H4 (cell line): ENCODE measurements around the gene PTCH2. TPM values are rescaled to one million over a fixed set of nuclear protein-coding genes. Genes with fewer than 3 reads are reported as not detected.
A peak's percentile ranks its signal among the peaks of the same experiment; 100 is the strongest.
"Not testable (repeated sequence)": the region's sequence is repeated elsewhere in the genome, so short reads cannot be mapped to it uniquely, and the experiment has no call there.

ENCODE experiments used
- DNase-seq: peaks from one replicate; pipeline ENCODE4 v3.0.0-alpha.2; 2015; ENCODE audit warnings: low spot score
- total RNA-seq: library from RNA; depleted of rRNA; stranded (reverse); fragments of >200 nt; shearing (Covaris generic); gene quantifications from 2 replicates; pipeline ENCODE4 v1.2.3, GENCODE V29; 2014

Gene PTCH2
- total RNA-seq, 1 experiment from 2014 or later = 0.10 TPM

- no peak for DNase-seq
Measured at GRCh38 chr1:44803312-44804095, 39.5 kb downstream of the PTCH2 start.

DNA sequence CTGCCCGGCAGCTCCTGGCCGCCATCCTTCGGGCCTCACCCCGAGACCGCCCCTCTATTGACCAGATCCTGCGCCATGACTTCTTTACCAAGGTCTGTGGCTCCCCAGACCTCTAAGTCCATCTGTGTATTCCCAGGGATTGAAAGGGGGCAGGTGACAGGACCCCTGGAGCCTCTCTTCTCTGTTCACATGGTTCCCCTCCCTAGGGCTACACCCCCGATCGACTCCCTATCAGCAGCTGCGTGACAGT lies 40.1 kb downstream of the PTCH2 start:
- no peak for DNase-seq

GRCh38 chr1:44802306-44803061 lies 40.6 kb downstream of the PTCH2 start:
- no peak for DNase-seq

DNA sequence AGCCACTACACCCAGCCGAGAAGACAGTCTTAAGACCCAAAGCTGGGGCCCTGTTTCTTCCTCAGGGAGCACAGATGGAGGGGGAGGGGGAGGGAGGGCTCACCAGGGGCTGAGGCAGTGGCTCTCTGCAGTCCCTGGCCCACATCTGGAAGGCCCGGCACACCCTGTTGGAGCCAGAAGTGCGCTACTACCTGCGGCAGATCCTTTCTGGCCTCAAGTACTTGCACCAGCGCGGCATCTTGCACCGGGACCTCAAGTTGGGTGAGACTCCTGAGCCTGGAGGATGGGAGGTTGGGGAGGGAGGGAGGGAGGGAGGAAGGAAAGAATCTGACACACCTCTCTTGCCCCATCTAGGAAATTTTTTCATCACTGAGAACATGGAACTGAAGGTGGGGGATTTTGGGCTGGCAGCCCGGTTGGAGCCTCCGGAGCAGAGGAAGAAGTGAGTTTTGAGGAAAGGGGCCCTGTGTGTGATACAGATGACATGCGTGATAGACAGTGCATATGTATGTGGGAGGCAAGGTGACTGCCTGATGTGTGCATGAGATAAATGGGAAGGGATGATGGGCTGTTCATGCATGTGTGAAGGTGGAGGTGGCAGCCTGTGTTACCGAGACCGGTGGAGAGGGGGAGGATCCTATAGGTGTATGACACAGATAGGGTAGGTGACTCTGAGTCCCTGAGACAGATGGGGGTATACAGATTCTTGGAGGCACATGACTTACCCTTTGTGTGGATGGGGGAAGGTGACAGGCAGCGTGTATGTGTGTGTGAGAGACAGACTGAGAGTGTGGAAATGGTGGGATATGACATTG lies 41.4 kb downstream of the PTCH2 start:
- no peak for DNase-seq

DNA sequence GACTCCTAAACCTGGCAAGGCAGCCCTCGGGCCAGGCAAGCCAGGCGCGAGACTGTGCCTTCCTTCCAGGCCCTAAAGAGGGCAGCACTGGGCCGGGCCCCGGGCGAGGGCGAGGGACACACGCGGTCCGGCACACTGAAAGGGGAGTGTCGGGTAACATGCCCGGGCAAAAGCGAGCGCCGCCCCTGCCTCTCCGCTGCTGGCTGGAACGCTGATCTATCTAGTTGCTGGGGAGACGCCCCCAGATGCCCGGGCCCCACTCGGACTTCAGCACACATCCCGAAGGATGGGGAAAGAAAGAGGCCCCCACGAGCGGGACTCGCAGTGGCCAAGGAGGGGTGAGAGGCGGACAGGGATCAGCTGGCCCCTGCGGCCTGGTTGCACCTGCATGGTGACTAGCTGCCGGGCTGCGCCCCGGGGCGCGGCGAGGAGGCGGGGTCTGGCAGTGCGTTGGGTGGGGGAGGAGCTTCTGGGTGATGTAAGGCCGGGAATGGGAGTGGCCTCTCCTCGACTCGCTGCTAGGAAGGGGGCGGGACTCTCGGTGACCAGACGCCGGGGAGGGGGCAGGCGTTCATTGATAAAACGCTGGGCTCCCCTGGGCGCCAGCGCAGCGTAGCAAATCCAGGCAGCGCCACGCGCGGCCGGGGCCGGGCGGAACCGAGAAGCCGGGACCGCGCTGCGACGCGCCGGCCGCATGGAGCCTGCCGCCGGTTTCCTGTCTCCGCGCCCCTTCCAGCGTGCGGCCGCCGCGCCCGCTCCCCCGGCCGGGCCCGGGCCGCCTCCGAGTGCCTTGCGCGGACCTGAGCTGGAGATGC lies 43.1 kb downstream of the PTCH2 start, which contains the start of gene PLK3:
TSS of gene PLK3 (plus strand) at position 608 of the 815 bp plus-strand sequence. CDS start at position 695, 87 bp downstream.
- DNase-seq = peak; percentile 97

- DNase-seq = no peak
Measured at GRCh38 chr1:44798481-44799365, 44.3 kb downstream of the PTCH2 start.

GRCh38 chr1:44797886-44798285 lies 45.2 kb downstream of the PTCH2 start:
- not testable (repeated sequence) for DNase-seq

DNA sequence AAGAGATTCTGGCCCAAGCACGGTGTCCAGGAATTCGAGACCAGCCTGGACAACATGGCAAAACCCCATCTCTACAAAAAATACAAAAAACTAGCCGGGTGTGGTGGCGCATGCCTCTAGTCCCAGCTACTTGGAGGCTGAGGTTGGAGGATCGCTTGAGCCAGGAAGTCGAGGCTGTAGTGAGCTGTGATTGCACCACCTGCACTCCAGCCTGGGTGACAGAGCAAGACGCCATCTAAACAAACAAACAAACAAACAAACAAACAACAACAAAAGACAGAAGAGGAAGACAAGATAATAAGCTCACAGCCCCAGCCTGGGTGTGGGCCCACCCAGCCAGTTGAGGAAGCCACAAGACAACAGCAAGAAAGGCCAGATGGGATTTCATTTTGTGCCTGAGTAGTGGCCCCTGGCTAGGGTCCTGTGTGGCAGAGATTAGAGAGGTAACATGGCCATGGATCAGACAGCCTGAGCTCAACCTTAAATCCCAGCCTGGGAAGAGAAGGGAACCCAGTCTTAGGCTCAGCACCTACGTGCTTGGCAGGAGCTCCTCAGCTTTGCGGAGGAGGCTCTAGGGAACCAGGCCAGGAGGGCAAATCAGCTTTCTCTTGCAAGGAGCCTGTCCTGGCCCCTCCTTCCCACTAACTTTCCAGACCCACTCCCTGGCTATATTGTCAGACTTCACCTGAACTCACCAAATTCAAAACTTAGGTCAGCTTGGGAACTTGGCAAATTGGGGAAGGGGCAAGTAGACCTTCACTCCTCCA lies 50.1 kb downstream of the PTCH2 start:
- no peak for DNase-seq

GRCh38 chr1:44790968-44791801 lies 51.9 kb downstream of the PTCH2 start:
- DNase-seq = no peak

GRCh38 chr1:44788120-44788860 lies 54.8 kb downstream of the PTCH2 start, which contains the start of gene BEST4:
Gene BEST4 (minus strand): TSS chr1:44788170. CDS start chr1:44787705, 465 bp downstream.
- no peak for DNase-seq

DNA sequence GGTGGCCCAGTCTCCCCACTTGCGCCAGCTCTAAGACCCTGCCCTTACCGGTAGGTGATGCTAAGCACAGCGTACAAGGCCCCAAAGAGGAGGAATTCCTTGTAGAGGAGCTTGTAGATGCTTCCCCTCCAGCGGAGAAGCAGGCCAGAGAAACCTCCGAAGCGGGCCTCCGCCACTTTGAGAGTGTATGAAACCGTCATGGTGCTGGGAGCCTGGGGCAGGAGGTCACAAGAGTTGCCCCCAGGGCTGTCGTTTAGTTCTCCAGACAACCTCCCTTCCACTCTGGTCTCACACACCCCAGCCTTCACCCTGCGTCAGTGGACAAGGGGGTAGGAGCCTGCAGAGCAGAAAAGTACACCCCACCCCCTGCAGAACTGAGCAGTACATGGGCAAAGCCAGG lies 55.5 kb downstream of the PTCH2 start:
- DNase-seq = no peak

GRCh38 chr1:44786841-44787426 lies 56.1 kb downstream of the PTCH2 start:
- no peak for DNase-seq

DNA sequence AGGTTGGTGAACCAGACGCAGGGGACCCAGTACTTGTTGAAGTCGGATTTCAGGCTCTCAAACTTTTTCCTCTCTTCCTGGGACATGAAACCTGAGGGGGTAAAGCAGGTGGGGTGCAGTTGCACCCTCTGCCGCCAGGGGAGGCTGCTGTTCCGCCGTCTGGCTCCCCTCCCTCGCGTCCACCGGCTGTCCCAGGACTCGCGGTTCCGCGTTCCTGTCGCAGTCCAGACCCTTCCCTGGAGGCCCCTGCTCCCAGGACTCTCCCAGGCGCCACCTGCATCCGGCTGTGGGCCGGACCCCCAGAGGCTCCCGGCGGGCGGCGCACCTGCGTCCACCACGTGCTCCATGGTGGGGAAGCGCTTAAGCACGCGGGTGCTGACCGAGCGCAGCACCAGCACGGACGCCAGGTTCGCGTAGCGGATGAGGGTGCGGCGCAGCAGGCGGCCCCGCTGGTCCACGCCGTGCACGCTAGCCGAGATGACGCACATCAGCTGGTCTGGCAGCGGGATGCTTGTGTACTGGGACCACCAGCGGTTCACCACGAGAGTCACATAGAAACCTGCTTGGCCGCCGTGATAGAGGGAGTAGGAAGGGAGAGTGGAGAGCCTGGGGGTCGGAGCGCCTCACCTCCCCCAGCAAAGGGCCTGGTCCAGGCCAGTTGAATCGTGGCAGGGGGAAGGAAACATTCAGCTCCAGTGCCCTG lies 56.8 kb downstream of the PTCH2 start:
- no peak for DNase-seq

DNA sequence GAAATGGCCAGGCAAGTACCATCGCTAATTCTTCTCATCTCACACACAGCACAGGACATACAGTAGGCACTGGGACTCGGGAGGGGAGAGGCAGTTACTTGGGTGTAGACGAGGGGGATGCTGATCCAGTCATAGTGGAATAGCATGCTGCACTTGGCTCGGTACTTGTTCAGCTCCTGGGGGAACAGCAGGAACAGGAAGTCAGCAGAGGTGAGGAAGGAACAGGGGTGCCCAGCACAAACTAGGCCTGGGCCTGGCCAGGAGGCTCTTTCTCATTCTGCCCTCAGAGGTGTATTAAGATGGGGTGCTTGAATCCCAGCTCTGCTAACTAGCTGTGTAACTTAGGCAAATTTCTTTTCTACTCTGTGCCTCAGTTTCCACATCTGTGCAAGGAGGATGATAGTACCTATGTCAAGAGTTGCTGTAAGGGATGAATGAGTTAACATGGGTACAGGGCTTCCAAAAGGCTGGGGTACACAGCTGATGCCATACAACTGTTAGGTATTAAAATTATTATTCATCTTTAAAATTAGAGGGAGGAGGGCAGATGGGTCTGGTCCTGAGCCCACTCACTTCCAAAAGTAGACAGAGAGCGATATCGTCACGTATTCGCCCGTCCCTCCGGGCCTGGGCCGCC lies 57.4 kb downstream of the PTCH2 start:
- no peak for DNase-seq

DNA sequence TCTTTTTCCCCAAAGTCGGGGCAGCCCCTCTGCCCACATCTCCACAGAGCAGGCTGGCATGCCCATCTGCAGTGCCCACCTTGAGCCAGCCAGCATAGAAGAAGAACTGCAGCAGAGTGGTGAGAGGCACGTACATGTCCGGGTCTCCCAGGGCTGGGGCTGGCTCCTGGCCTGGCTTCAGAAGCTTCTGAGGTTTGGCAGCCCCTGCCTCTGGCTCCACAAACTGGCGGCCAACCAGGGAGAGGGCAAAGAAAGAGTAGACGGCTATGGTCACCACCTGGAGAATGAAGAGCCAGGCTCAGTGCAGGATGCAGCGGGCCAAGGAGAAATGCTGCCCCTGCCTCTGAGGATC lies 58.0 kb downstream of the PTCH2 start:
- DNase-seq = no peak
